HepG2 (cell line): Measurements from ENCODE around the gene SLC35B2. TPM values are rescaled to one million over a fixed set of nuclear protein-coding genes. Genes with fewer than 3 reads are reported as not detected.
A peak's percentile ranks its signal among the peaks of the same experiment; 100 is the strongest.

Experiments
- EHMT2 ChIP-seq: fragments of 200-600 bp; sonication (generic); IDR thresholded peaks from 2 replicates; pipeline ENCODE4 v1.7.0; 2017; ENCODE audit warnings: antibody characterized with exemption, low read depth, low read length, borderline replicate concordance
- NFE2L2 ChIP-seq: fragments of 150-350 bp; IDR thresholded peaks from 2 replicates; pipeline ENCODE4 v1.6.1; 2014; ENCODE audit warnings: low read length
- POGZ ChIP-seq: sonication (generic); formaldehyde crosslinking; IDR thresholded peaks from 2 replicates; pipeline ENCODE4 v1.4.0; 2020; ENCODE audit warnings: mild to moderate bottlenecking, missing genetic modification reagents
- RNF219 ChIP-seq: sonication (generic); formaldehyde crosslinking; IDR thresholded peaks from 2 replicates; pipeline ENCODE4 v1.5.0; 2020; ENCODE audit warnings: mild to moderate bottlenecking, missing genetic modification reagents
- SUZ12 ChIP-seq: fragments of 150-350 bp; IDR thresholded peaks from 2 replicates; pipeline ENCODE4 v1.6.1; 2014; ENCODE audit warnings: low read depth, low read length
- TARDBP ChIP-seq: sonication (generic); formaldehyde crosslinking; IDR thresholded peaks from 2 replicates; pipeline ENCODE4 v1.8.0; 2022; ENCODE audit warnings: mild to moderate bottlenecking, missing genetic modification reagents
- ZBED4 ChIP-seq: sonication (generic); formaldehyde crosslinking; IDR thresholded peaks from 2 replicates; pipeline ENCODE4 v1.4.0; 2020; ENCODE audit warnings: missing genetic modification reagents, borderline replicate concordance
- ZBTB46 ChIP-seq: sonication (generic); formaldehyde crosslinking; IDR thresholded peaks from 2 replicates; pipeline ENCODE4 v1.4.0; 2020; ENCODE audit warnings: mild to moderate bottlenecking, missing genetic modification reagents, borderline replicate concordance
- ZNF260 ChIP-seq: sonication (generic); formaldehyde crosslinking; IDR thresholded peaks from 2 replicates; pipeline ENCODE4 v1.4.0; 2020; ENCODE audit warnings: missing genetic modification reagents, low read depth, mild to moderate bottlenecking, borderline replicate concordance
- ZNF678 ChIP-seq: sonication (generic); formaldehyde crosslinking; IDR thresholded peaks from 2 replicates; pipeline ENCODE4 v1.4.0; 2020; ENCODE audit warnings: mild to moderate bottlenecking, missing genetic modification reagents
- ZNF761 ChIP-seq: sonication (generic); formaldehyde crosslinking; conservative IDR thresholded peaks from 2 replicates; pipeline ENCODE4 v1.4.0; 2020; ENCODE audit warnings: mild to moderate bottlenecking, missing genetic modification reagents
- ZNF891 ChIP-seq: sonication (generic); formaldehyde crosslinking; IDR thresholded peaks from 2 replicates; pipeline ENCODE4 v1.5.0; 2020; ENCODE audit warnings: mild to moderate bottlenecking, missing genetic modification reagents
- polyA plus RNA-seq, 8 experiments: library from polyadenylated mRNA; depleted of rRNA in 3 of 8; stranded (reverse) in 7 of 8; unstranded in 1 of 8; fragments of >200 nt; fragmentation: Illumina TruSeq in 4 of 8; extraction: Trizol in 4 of 8; gene quantifications; 2 replicates each; pipeline versions ENCODE4 v1.2.1 to v1.2.3, GENCODE V29; 2011 to 2016; ENCODE audit warnings: low read depth in 4 of 8, missing spikeins in 1 of 8, mixed read lengths in 1 of 8; ENCODE audit not compliant: insufficient read depth in 1 of 8
- total RNA-seq, 5 experiments: library from RNA; depleted of rRNA; stranded (reverse); fragments of >200 nt; fragmentation: Illumina TruSeq; extraction: Trizol; gene quantifications; 2 replicates each; pipeline ENCODE4 v1.2.3, GENCODE V29; 2016; ENCODE audit warnings: low read depth in 1 of 5
- TF ChIP-seq, protein P1 (sequence below), 2 experiments: sonication (generic) in 1 of 2; formaldehyde crosslinking in 1 of 2; IDR thresholded peaks; 2 replicates each; pipeline versions ENCODE4 v1.4.0 to v1.6.1; 2018 to 2020; ENCODE audit warnings: missing genetic modification reagents in 2 of 2, borderline replicate concordance in 1 of 2, low read depth in 1 of 2, mild to moderate bottlenecking in 1 of 2, missing biosample characterization in 1 of 2
- TF ChIP-seq, protein P2 (sequence below): IDR thresholded peaks from 2 replicates; pipeline ENCODE4 v1.6.1; 2012; ENCODE audit warnings: low read depth, low read length, improper control_type of control experiment
- TF ChIP-seq, protein P3 (sequence below): sonication (generic); formaldehyde crosslinking; IDR thresholded peaks from 2 replicates; pipeline ENCODE4 v1.5.1; 2020; ENCODE audit warnings: missing genetic modification reagents, mild to moderate bottlenecking, borderline replicate concordance

The SLC35B2 gene
- total and polyA plus RNA-seq, 2 of the 13 experiments (the other 11 are each of a cell fraction or from before 2014, with no cell fraction given) = 61.1 to 148 TPM

- TF ChIP-seq, protein P1, sequence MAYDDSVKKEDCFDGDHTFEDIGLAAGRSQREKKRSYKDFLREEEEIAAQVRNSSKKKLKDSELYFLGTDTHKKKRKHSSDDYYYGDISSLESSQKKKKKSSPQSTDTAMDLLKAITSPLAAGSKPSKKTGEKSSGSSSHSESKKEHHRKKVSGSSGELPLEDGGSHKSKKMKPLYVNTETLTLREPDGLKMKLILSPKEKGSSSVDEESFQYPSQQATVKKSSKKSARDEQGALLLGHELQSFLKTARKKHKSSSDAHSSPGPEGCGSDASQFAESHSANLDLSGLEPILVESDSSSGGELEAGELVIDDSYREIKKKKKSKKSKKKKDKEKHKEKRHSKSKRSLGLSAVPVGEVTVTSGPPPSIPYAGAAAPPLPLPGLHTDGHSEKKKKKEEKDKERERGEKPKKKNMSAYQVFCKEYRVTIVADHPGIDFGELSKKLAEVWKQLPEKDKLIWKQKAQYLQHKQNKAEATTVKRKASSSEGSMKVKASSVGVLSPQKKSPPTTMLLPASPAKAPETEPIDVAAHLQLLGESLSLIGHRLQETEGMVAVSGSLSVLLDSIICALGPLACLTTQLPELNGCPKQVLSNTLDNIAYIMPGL (CRISPR knock-in tag; IDR thresholded peaks at IDR 0.05; ENCODE audit: borderline replicate concordance in 1 of 2, low read depth in 1 of 2) = peak; percentile 70 to 85; a peak in 3 of 4 replicates
- 0 out of 2 replicates have a peak, but pooled peaks have one; percentile 37 for TF ChIP-seq ZNF678 (CRISPR knock-in tag)
- TF ChIP-seq EHMT2 = no peak
- no peak; the same call in 1 of the 2 replicates for TF ChIP-seq ZNF891 (CRISPR knock-in tag)
- TF ChIP-seq, protein P2, sequence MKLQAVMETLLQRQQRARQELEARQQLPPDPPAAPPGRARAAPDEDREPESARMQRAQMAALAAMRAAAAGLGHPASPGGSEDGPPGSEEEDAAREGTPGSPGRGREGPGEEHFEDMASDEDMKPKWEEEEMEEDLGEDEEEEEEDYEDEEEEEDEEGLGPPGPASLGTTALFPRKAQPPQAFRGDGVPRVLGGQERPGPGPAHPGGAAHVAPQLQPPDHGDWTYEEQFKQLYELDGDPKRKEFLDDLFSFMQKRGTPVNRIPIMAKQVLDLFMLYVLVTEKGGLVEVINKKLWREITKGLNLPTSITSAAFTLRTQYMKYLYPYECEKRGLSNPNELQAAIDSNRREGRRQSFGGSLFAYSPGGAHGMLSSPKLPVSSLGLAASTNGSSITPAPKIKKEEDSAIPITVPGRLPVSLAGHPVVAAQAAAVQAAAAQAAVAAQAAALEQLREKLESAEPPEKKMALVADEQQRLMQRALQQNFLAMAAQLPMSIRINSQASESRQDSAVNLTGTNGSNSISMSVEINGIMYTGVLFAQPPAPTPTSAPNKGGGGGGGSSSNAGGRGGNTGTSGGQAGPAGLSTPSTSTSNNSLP = 0 out of 2 replicates have a peak, but pooled peaks have one; percentile 20
- no peak; the same call in 1 of the 2 replicates for TF ChIP-seq RNF219 (CRISPR knock-in tag)
- no peak for TF ChIP-seq ZNF761 (CRISPR knock-in tag)
- no peak for TF ChIP-seq NFE2L2
- TF ChIP-seq ZNF260 = no peak
- TF ChIP-seq, protein P3, sequence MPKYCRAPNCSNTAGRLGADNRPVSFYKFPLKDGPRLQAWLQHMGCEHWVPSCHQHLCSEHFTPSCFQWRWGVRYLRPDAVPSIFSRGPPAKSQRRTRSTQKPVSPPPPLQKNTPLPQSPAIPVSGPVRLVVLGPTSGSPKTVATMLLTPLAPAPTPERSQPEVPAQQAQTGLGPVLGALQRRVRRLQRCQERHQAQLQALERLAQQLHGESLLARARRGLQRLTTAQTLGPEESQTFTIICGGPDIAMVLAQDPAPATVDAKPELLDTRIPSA (CRISPR knock-in tag) = peak; percentile 70; the same call in 1 of the 2 replicates
- no peak for TF ChIP-seq ZBTB46
- peak; percentile 15 for TF ChIP-seq POGZ
- TF ChIP-seq SUZ12 = no peak
- 0 out of 2 replicates have a peak, but pooled peaks have one; percentile 25 for TF ChIP-seq ZBED4 (CRISPR knock-in tag)
- TF ChIP-seq TARDBP (CRISPR knock-in tag) = 0 out of 2 replicates have a peak, but pooled peaks have one; percentile 13
These were observed 33.9 kb downstream of the SLC35B2 start, which contains the start of gene SLC29A1 (continued) for GRCh38 chr6:44223319-44224028.
